Keratinocyte (primary cell): ENCODE results near the gene FHIP1A. TPM values are rescaled to one million over a fixed set of nuclear protein-coding genes. Genes with fewer than 3 reads are reported as not detected.

ENCODE experiments used
- DNase-seq: peaks from one replicate; pipeline ENCODE4 v3.0.0-alpha.2; 2011; ENCODE audit warnings: low read depth, missing footprints, low spot score
- FAIRE-seq: peaks from 2 replicates; lab custom pipeline; 2011; peaks lifted over from hg19 to GRCh38; lab: Jason Lieb, UNC
- H2AFZ ChIP-seq: 2 replicates; pipeline ENCODE4 v1.6.0; 2012; ENCODE audit warnings: low read length, control low read depth, inconsistent platforms; ENCODE audit not compliant: control insufficient read depth
- H3K27ac ChIP-seq: 2 replicates; pipeline ENCODE4 v1.5.1; 2011; ENCODE audit warnings: low read length; ENCODE audit not compliant: control insufficient read depth, insufficient read depth
- H3K27me3 ChIP-seq: 3 replicates; pipeline ENCODE4 v1.6.0; 2011; ENCODE audit warnings: low read length; ENCODE audit not compliant: control insufficient read depth, insufficient read depth; ENCODE audit errors: extremely low read depth
- H3K36me3 ChIP-seq, 2 experiments: 2 replicates in 1 of 2; 3 replicates in 1 of 2; pipeline ENCODE4 v1.5.1; 2011; ENCODE audit warnings: low read length in 2 of 2, mild to moderate bottlenecking in 1 of 2; ENCODE audit not compliant: control insufficient read depth in 2 of 2, insufficient read depth in 2 of 2; ENCODE audit errors: extremely low read depth in 1 of 2
- H3K4me1 ChIP-seq: 3 replicates; pipeline ENCODE4 v1.5.1; 2011; ENCODE audit warnings: low read length; ENCODE audit not compliant: control insufficient read depth, insufficient read depth; ENCODE audit errors: extremely low read depth
- H3K4me2 ChIP-seq: 3 replicates; pipeline ENCODE4 v1.6.0; 2011; ENCODE audit warnings: low read depth, low read length; ENCODE audit not compliant: control insufficient read depth, insufficient read depth; ENCODE audit errors: extremely low read depth
- H3K4me3 ChIP-seq, 3 experiments: fragments of 200-600 bp in 1 of 3; sonication (generic) in 1 of 3; 2 replicates in 2 of 3; 3 replicates in 1 of 3; pipeline ENCODE4 v1.5.1; 2011 to 2016; ENCODE audit warnings: low read length in 3 of 3, mild to moderate bottlenecking in 3 of 3, control low read depth in 2 of 3, inconsistent platforms in 1 of 3, low read depth in 1 of 3, mixed read lengths in 1 of 3, mixed run types in 1 of 3, moderate library complexity in 1 of 3; ENCODE audit not compliant: control insufficient read depth in 2 of 3, insufficient read depth in 2 of 3; ENCODE audit errors: extremely low read depth in 1 of 3
- H3K79me2 ChIP-seq: 2 replicates; pipeline ENCODE4 v1.6.0; 2012; ENCODE audit warnings: low read length; ENCODE audit not compliant: control insufficient read depth, insufficient read depth
- H3K9ac ChIP-seq: 3 replicates; pipeline ENCODE4 v1.6.0; 2011; ENCODE audit warnings: low read length; ENCODE audit not compliant: control insufficient read depth, insufficient read depth; ENCODE audit errors: extremely low read depth
- H3K9me1 ChIP-seq: 3 replicates; pipeline ENCODE4 v1.6.0; 2011; ENCODE audit warnings: low read length; ENCODE audit not compliant: control insufficient read depth, insufficient read depth; ENCODE audit errors: extremely low read depth
- H3K9me3 ChIP-seq: 2 replicates; pipeline ENCODE4 v1.5.1; 2012; ENCODE audit warnings: low read depth, low read length; ENCODE audit not compliant: control insufficient read depth
- H4K20me1 ChIP-seq: 3 replicates; pipeline ENCODE4 v1.6.0; 2011; ENCODE audit warnings: low read length; ENCODE audit not compliant: control insufficient read depth, insufficient read depth; ENCODE audit errors: extremely low read depth
- EZH2 ChIP-seq: IDR thresholded peaks from one replicate; pipeline ENCODE4 v1.6.1; 2012; ENCODE audit warnings: inconsistent platforms, mild to moderate bottlenecking, low read length, moderate library complexity
- dilution Hi-C: fragments of 300-500 bp; cut with MboI; formaldehyde crosslinking; loops from one replicate; pipeline ENCODE4 v1.7.0; 2020; ENCODE audit warnings: low sequenced_read_pairs; ENCODE audit not compliant: extremely low pct_ligation_motif_present
- polyA plus RNA-seq, 5 experiments: library from polyadenylated mRNA; depleted of rRNA in 3 of 5; stranded (reverse) in 3 of 5; stranded (forward) in 1 of 5; unstranded in 1 of 5; fragments of >200 nt; gene quantifications; 1 replicate in 1 of 5; 2 replicates in 3 of 5; 3 replicates in 1 of 5; pipeline versions ENCODE4 v1.2.1 to v1.2.3, GENCODE V29; 2011 to 2012; ENCODE audit warnings: missing spikeins in 2 of 5, low read depth in 1 of 5, low replicate concordance in 1 of 5
- TF ChIP-seq, protein P1 (sequence below), 3 experiments: IDR thresholded peaks in 1 of 3; conservative IDR thresholded peaks in 1 of 3; optimal IDR thresholded peaks in 1 of 3; 2 replicates in 2 of 3; 3 replicates in 1 of 3; pipeline versions ENCODE3 to v1.5.1; 2011; ENCODE audit warnings: low read length in 3 of 3, mild to moderate bottlenecking in 3 of 3, moderate library complexity in 2 of 3, control low read depth in 1 of 3, inconsistent platforms in 1 of 3; ENCODE audit not compliant: insufficient read depth in 2 of 3; ENCODE audit errors: extremely low read depth in 1 of 3

Gene FHIP1A
- polyA plus RNA-seq, 1 donor (not counting 4 experiments of a cell fraction or from before 2014, with no cell fraction given): 13.4 TPM

DNA sequence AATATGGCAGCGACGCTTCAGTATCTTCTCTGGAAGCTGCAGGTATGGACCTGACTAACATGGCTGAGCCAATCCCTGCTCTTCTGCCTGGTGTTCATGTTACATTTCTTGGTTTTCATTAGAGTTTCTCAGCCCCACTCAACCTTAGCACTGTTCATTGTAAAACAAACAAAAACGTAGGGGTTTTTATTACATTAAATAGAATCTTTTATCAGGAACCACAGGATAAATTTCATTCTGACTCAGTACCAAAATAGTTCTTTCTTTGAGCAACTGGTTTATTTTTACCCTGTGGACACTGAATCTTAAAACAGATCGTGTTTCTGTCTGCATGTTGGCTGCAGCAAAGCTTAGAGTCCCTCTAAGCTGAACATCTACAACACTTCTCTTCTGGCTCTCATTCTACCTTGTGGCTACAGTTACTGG, 27.1 kb downstream of the FHIP1A start:
- peaks cover 38% of the 10 kb centered on the region for H3K79me2 ChIP-seq
- DNase-seq: no peak
- no peak overlapping the region for H3K4me3 ChIP-seq
- FAIRE-seq: peak; percentile 43
- no peak overlapping the region for H2AFZ ChIP-seq
- no peaks in the 10 kb centered on the region for H3K9me3 ChIP-seq
- no peak for TF ChIP-seq EZH2
- TF ChIP-seq, protein P1, sequence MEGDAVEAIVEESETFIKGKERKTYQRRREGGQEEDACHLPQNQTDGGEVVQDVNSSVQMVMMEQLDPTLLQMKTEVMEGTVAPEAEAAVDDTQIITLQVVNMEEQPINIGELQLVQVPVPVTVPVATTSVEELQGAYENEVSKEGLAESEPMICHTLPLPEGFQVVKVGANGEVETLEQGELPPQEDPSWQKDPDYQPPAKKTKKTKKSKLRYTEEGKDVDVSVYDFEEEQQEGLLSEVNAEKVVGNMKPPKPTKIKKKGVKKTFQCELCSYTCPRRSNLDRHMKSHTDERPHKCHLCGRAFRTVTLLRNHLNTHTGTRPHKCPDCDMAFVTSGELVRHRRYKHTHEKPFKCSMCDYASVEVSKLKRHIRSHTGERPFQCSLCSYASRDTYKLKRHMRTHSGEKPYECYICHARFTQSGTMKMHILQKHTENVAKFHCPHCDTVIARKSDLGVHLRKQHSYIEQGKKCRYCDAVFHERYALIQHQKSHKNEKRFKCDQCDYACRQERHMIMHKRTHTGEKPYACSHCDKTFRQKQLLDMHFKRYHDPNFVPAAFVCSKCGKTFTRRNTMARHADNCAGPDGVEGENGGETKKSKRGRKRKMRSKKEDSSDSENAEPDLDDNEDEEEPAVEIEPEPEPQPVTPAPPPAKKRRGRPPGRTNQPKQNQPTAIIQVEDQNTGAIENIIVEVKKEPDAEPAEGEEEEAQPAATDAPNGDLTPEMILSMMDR (optimal IDR thresholded peaks at IDR 0.05 in 1 of 3, IDR thresholded peaks at IDR 0.05 in 1 of 3, conservative IDR thresholded peaks at IDR 0.05 in 1 of 3; ENCODE audit: extremely low read depth in 1 of 3, insufficient read depth in 2 of 3, low read length in 3 of 3): no peak
- H3K4me1 ChIP-seq: peaks cover 30% of the 10 kb centered on the region
- H3K9me1 ChIP-seq: no peaks in the 10 kb centered on the region
- no peak overlapping the region for H3K27ac ChIP-seq
- dilution Hi-C loops: no loop called here
- no peak overlapping the region for H3K4me2 ChIP-seq
- no peaks in the 10 kb centered on the region for H4K20me1 ChIP-seq
- no peak overlapping the region for H3K9ac ChIP-seq
- no peaks in the 10 kb centered on the region for H3K27me3 ChIP-seq
- no peaks in the 10 kb centered on the region for H3K36me3 ChIP-seq

DNA sequence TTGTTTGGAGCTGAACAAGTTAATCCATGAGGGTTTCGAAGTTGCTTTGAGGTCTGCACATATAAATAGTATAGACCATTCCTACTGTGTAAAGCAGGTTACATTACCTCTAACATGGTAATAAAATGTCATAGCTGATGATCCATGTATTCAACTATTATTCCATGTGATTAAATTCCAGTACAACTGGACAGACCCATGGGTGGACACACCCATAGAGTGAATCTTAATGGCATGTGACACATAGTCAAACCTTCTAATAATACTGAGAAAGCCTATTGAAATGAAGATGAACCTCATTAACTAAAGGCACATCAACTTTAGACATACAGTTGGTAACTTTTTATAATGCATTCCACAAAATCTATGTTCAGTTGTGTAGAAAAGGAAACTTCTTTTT, 28.5 kb downstream of the FHIP1A start:
- Histone ChIP-seq H3K27me3 (no peaks in the 10 kb centered on the region), H3K4me3 (no peak overlapping the region), H3K36me3 (no peaks in the 10 kb centered on the region), H3K79me2 (peaks cover 37% of the 10 kb centered on the region), H3K4me2 (no peak overlapping the region), H3K9me3 (no peaks in the 10 kb centered on the region), H4K20me1 (no peaks in the 10 kb centered on the region), H3K4me1 (peaks cover 26% of the 10 kb centered on the region), H2AFZ (no peak overlapping the region), H3K27ac (no peak overlapping the region), H3K9me1 (no peaks in the 10 kb centered on the region), H3K9ac (no peak overlapping the region)
- TF ChIP-seq, protein P1 (optimal IDR thresholded peaks at IDR 0.05 in 1 of 3, IDR thresholded peaks at IDR 0.05 in 1 of 3, conservative IDR thresholded peaks at IDR 0.05 in 1 of 3; ENCODE audit: extremely low read depth in 1 of 3, insufficient read depth in 2 of 3, low read length in 3 of 3): no peak
- no peak for TF ChIP-seq EZH2
- FAIRE-seq (no peak), DNase-seq (no peak)
- dilution Hi-C loops: no loop called here
